SK-N-SH (cell line): ENCODE measurements around the gene MIAT. TPM values are rescaled to one million over a fixed set of nuclear protein-coding genes. Genes with fewer than 3 reads are reported as not detected.

ENCODE experiments used
- CTCF ChIA-PET: fragments of 300-600, 350-600 bp; formaldehyde crosslinking; extraction: SDS; loops from one replicate; lab custom pipeline; 2021; lab: Yijun Ruan, JAX
- POLR2A ChIA-PET: fragments of 350-600 bp; sonication (Branson Sonifier 250); formaldehyde crosslinking; extraction: SDS; loops from one replicate; lab custom pipeline; 2020; ENCODE audit warnings: antibody characterized with exemption, inconsistent platforms; lab: Yijun Ruan, JAX
- DNase-seq: peaks from one replicate; pipeline ENCODE4 v3.0.0; 2012
- H2AFZ ChIP-seq: fragments of 200-600 bp; sonication (generic); 2 replicates; pipeline ENCODE4 v1.8.1; 2016; ENCODE audit warnings: antibody characterized with exemption, mild to moderate bottlenecking, low read depth
- H3F3A ChIP-seq: fragments of 200-600 bp; sonication (generic); replicated peaks from 2 replicates; pipeline ENCODE3; 2016; ENCODE audit warnings: antibody characterized with exemption, mild to moderate bottlenecking; ENCODE audit not compliant: insufficient read depth
- H3K27ac ChIP-seq, 2 experiments: fragments of 200-500 bp in 1 of 2; fragments of 200-600 bp in 1 of 2; sonication (Bioruptor generic) in 1 of 2; sonication (generic), shearing (Covaris generic) in 1 of 2; 2 replicates each; pipeline versions ENCODE4 v1.5.1 to v1.6.1; 2014 to 2016; ENCODE audit warnings: low read depth in 2 of 2, inconsistent platforms in 1 of 2, low read length in 1 of 2, mild to moderate bottlenecking in 1 of 2, mixed read lengths in 1 of 2
- H3K27me3 ChIP-seq: fragments of 200-600 bp; sonication (generic), shearing (Covaris generic); 2 replicates; pipeline ENCODE4 v1.6.1; 2016; ENCODE audit warnings: mixed run types; ENCODE audit not compliant: insufficient read depth
- H3K36me3 ChIP-seq, 2 experiments: fragments of 200-500 bp in 1 of 2; fragments of 200-600 bp in 1 of 2; sonication (Bioruptor generic) in 1 of 2; sonication (generic) in 1 of 2; replicated peaks in 1 of 2; 2 replicates each; pipeline versions ENCODE3 to v1.5.1; 2014 to 2016; ENCODE audit warnings: low read length in 1 of 2, mild to moderate bottlenecking in 1 of 2; ENCODE audit not compliant: insufficient read depth in 2 of 2, control insufficient read depth in 1 of 2
- H3K4me1 ChIP-seq, 2 experiments: fragments of 200-500 bp in 1 of 2; fragments of 200-600 bp in 1 of 2; sonication (Bioruptor generic) in 1 of 2; sonication (generic), shearing (Covaris generic) in 1 of 2; 2 replicates each; pipeline versions ENCODE4 v1.5.1 to v1.6.1; 2014 to 2016; ENCODE audit warnings: low read depth in 1 of 2, low read length in 1 of 2, mixed run types in 1 of 2; ENCODE audit not compliant: insufficient read depth in 2 of 2, control insufficient read depth in 1 of 2
- H3K4me2 ChIP-seq: fragments of 200-600 bp; sonication (generic), shearing (Covaris generic); 2 replicates; pipeline ENCODE4 v1.6.1; 2017; ENCODE audit warnings: mixed run types
- H3K4me3 ChIP-seq, 2 experiments: fragments of 200-500 bp in 1 of 2; fragments of 200-600 bp in 1 of 2; sonication (Bioruptor generic) in 1 of 2; sonication (generic), shearing (Covaris generic) in 1 of 2; 2 replicates each; pipeline versions ENCODE4 v1.5.1 to v1.8.1; 2014 to 2016; ENCODE audit warnings: low read depth in 2 of 2, inconsistent platforms in 1 of 2, low read length in 1 of 2, mild to moderate bottlenecking in 1 of 2, mixed read lengths in 1 of 2, moderate library complexity in 1 of 2
- H3K79me2 ChIP-seq: fragments of 200-600 bp; sonication (generic); 2 replicates; pipeline ENCODE4 v1.8.1; 2017; ENCODE audit warnings: mild to moderate bottlenecking; ENCODE audit not compliant: insufficient read depth
- H3K9ac ChIP-seq: fragments of 200-600 bp; sonication (generic); 2 replicates; pipeline ENCODE4 v1.6.1; 2017; ENCODE audit warnings: mixed run types
- H3K9me2 ChIP-seq: fragments of 200-600 bp; sonication (generic); 2 replicates; pipeline ENCODE4 v1.6.1; 2017; ENCODE audit warnings: mixed run types
- H3K9me3 ChIP-seq: fragments of 200-600 bp; sonication (generic); 2 replicates; pipeline ENCODE4 v1.6.1; 2017; ENCODE audit warnings: mixed run types, mild to moderate bottlenecking, moderate library complexity
- H4K20me1 ChIP-seq: fragments of 200-600 bp; sonication (generic); 2 replicates; pipeline ENCODE4 v1.6.1; 2017; ENCODE audit warnings: mild to moderate bottlenecking, mixed run types; ENCODE audit not compliant: insufficient read depth
- CHD2 ChIP-seq: fragments of 150-350 bp; IDR thresholded peaks from 2 replicates; pipeline ENCODE4 v1.6.1; 2018; ENCODE audit warnings: low read length; ENCODE audit not compliant: partially characterized antibody
- ELF1 ChIP-seq: IDR thresholded peaks from 2 replicates; pipeline ENCODE4 v1.4.0; 2012
- FOSL2 ChIP-seq: IDR thresholded peaks from 2 replicates; pipeline ENCODE4 v1.4.0; 2012; ENCODE audit warnings: low read depth, mild to moderate bottlenecking, moderate library complexity, borderline replicate concordance
- MXI1 ChIP-seq: IDR thresholded peaks from 2 replicates; pipeline ENCODE4 v1.6.1; 2012; ENCODE audit warnings: mild to moderate bottlenecking, low read depth, low read length, improper control_type of control experiment
- RFX5 ChIP-seq: IDR thresholded peaks from 2 replicates; pipeline ENCODE4 v1.6.1; 2012; ENCODE audit warnings: mild to moderate bottlenecking, improper control_type of control experiment, low read length
- SIN3A ChIP-seq: IDR thresholded peaks from 2 replicates; pipeline ENCODE4 v1.6.1; 2012; ENCODE audit warnings: low read depth, mild to moderate bottlenecking, low read length, moderate library complexity, borderline replicate concordance
- TAF1 ChIP-seq: IDR thresholded peaks from 2 replicates; pipeline ENCODE4 v1.6.1; 2012; ENCODE audit warnings: low read depth, mild to moderate bottlenecking, low read length, moderate library complexity, borderline replicate concordance
- TEAD4 ChIP-seq: IDR thresholded peaks from 2 replicates; pipeline ENCODE4 v1.4.0; 2012; ENCODE audit warnings: mild to moderate bottlenecking, borderline replicate concordance; ENCODE audit not compliant: insufficient read depth
- ZBTB33 ChIP-seq: IDR thresholded peaks from 2 replicates; pipeline ENCODE4 v1.4.0; 2012; ENCODE audit warnings: low read depth, borderline replicate concordance
- WGBS: methylation state at CpG from one replicate; pipeline ENCODE4 v1.1.6; 2017; ENCODE audit warnings: low lambda C conversion rate; 5-methylcytosine and 5-hydroxymethylcytosine counted together
- polyA plus RNA-seq, 3 experiments: library from polyadenylated mRNA; depleted of rRNA; stranded (reverse); fragments of >200 nt; gene quantifications; 2 replicates each; pipeline ENCODE4 v1.2.3, GENCODE V29; 2012
- small RNA-seq, 7 experiments: library from RNA; depleted of rRNA; stranded (forward); fragments of <200 nt; gene quantifications; one replicate each; pipeline ENCODE3, GENCODE V24; 2012
- TF ChIP-seq, protein P1 (sequence below): IDR thresholded peaks from 2 replicates; pipeline ENCODE4 v1.6.1; 2012; ENCODE audit warnings: mild to moderate bottlenecking, low read depth, low read length, moderate library complexity
- TF ChIP-seq, protein P2 (sequence below): IDR thresholded peaks from 2 replicates; pipeline ENCODE4 v1.4.0; 2012; ENCODE audit warnings: low read depth, borderline replicate concordance

The MIAT gene
- polyA plus RNA-seq, 1 of the 3 experiments (the other 2 are of a cell fraction) = 5.4 TPM

DNA sequence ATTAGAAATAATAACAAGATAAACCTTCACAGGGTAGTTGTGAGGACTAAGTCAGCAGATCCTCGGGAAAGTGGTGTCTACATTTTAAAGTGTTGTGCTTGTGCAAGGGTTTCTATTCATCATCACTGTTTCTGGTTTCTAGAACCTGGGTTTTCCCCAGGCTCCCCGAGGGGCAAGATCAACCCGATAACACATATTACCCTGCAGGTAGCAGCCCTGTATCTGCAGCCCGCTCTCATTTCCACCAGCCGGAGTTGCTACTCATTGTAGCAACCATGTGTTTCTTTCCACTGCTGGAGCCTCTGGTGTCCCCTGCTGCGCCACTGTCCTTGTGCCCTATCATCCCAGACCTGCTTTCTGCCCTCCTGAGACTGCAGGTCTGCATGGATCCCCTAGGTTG lies 67.0 kb downstream of the MIAT start:
- Histone ChIP-seq H3K4me2 (no peak overlapping the region), H3K27ac (no peak overlapping the region), H3K4me1 (no peaks in the 10 kb centered on the region; a peak in 1 of 4 replicates), H4K20me1 (no peaks in the 10 kb centered on the region), H3K36me3 (peaks cover 0 to 2% of the 10 kb centered on the region in 2 experiments), H3K9me2 (no peaks in the 10 kb centered on the region), H3K9ac (no peak overlapping the region), H3K79me2 (no peaks in the 10 kb centered on the region), H3K9me3 (no peaks in the 10 kb centered on the region), H2AFZ (no peak overlapping the region), H3K4me3 (no peak overlapping the region), H3F3A (no peaks in the 10 kb centered on the region), H3K27me3 (no peaks in the 10 kb centered on the region)
- CTCF ChIA-PET = interaction anchor here (1.3 kb wide), 1 partner anchor 13 kb away, joined by 3 read pairs; no protein-coding TSS in a partner anchor
- DNase-seq = no peak
- no peak for TF ChIP-seq MXI1
- TF ChIP-seq, protein P1, sequence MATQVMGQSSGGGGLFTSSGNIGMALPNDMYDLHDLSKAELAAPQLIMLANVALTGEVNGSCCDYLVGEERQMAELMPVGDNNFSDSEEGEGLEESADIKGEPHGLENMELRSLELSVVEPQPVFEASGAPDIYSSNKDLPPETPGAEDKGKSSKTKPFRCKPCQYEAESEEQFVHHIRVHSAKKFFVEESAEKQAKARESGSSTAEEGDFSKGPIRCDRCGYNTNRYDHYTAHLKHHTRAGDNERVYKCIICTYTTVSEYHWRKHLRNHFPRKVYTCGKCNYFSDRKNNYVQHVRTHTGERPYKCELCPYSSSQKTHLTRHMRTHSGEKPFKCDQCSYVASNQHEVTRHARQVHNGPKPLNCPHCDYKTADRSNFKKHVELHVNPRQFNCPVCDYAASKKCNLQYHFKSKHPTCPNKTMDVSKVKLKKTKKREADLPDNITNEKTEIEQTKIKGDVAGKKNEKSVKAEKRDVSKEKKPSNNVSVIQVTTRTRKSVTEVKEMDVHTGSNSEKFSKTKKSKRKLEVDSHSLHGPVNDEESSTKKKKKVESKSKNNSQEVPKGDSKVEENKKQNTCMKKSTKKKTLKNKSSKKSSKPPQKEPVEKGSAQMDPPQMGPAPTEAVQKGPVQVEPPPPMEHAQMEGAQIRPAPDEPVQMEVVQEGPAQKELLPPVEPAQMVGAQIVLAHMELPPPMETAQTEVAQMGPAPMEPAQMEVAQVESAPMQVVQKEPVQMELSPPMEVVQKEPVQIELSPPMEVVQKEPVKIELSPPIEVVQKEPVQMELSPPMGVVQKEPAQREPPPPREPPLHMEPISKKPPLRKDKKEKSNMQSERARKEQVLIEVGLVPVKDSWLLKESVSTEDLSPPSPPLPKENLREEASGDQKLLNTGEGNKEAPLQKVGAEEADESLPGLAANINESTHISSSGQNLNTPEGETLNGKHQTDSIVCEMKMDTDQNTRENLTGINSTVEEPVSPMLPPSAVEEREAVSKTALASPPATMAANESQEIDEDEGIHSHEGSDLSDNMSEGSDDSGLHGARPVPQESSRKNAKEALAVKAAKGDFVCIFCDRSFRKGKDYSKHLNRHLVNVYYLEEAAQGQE = no peak
- TF ChIP-seq CHD2 = no peak
- no peak for TF ChIP-seq ELF1
- TF ChIP-seq, protein P2, sequence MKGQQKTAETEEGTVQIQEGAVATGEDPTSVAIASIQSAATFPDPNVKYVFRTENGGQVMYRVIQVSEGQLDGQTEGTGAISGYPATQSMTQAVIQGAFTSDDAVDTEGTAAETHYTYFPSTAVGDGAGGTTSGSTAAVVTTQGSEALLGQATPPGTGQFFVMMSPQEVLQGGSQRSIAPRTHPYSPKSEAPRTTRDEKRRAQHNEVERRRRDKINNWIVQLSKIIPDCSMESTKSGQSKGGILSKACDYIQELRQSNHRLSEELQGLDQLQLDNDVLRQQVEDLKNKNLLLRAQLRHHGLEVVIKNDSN = no peak
- no peak for TF ChIP-seq SIN3A
- no peak for TF ChIP-seq TEAD4
- TF ChIP-seq RFX5 = no peak
- no peak for TF ChIP-seq FOSL2
- 95% methylated on average over 6 of the region's 6 CpGs for WGBS
- POLR2A ChIA-PET = no interaction called here

DNA sequence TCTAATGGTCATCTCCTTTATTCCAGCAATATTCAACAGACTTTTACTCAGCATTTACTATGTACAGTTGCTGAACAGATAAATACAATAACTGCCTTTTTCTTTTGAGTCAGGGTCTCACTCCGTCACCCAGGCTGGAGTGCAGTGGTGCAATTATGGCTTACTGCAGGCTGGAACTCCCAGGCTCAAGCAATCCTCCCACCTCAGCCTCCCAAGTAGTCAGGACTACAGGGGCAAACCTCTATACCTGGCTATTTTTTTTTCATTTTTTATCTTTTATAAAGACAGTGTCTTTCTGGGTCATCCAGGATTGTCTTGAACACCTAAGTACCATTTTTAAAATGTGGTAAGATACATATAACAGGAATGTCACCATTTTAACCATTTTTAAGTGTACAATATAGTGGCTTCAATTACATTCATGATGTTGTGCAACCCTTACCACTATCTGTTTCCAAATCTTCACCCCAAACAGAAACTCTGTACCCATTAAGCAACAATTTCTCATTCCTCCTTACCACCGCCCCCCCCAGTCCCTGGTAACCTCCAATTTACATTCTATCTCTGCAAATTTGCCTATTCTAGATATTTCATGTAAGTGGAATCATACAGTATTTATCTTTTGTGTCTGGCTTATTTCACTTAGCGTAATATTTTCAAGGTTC lies 67.8 kb downstream of the MIAT start:
- WGBS = 95% methylated on average over 3 of the region's 3 CpGs

More for the DNA sequence above, 67.8 kb downstream of the MIAT start:
- CTCF ChIA-PET = no interaction called here
- H3F3A ChIP-seq = no peaks in the 10 kb centered on the region
- no peak overlapping the region for H2AFZ ChIP-seq
- POLR2A ChIA-PET = no interaction called here
- no peaks in the 10 kb centered on the region for H3K9me2 ChIP-seq
- no peaks in the 10 kb centered on the region for H3K4me1 ChIP-seq
- no peak for DNase-seq
- no peak overlapping the region for H3K4me3 ChIP-seq
- H3K79me2 ChIP-seq = no peaks in the 10 kb centered on the region
- H3K27ac ChIP-seq = no peak overlapping the region
- TF ChIP-seq ZBTB33 = no peak
- TF ChIP-seq TAF1 = no peak
- H3K9me3 ChIP-seq = no peaks in the 10 kb centered on the region
- H3K4me2 ChIP-seq = no peak overlapping the region
- H3K27me3 ChIP-seq = no peaks in the 10 kb centered on the region
- H4K20me1 ChIP-seq = no peaks in the 10 kb centered on the region
- peaks cover 0 to 2% of the 10 kb centered on the region in 2 experiments for H3K36me3 ChIP-seq
- no peak overlapping the region for H3K9ac ChIP-seq

Small RNA genes lying within 50 kb of the gene (small RNA-seq; reads per million reads assigned to genes)
- gene RF01874 = 0 reads per million in 7 experiments

Other genes with a start within 250 kb of the MIAT start
- 2.1 and 2.2 TPM in 2 replicates for gene ASPHD2, start 228.3 kb upstream of the MIAT start, polyA plus RNA-seq (2012; rRNA removed)
- 22.5 and 28.3 TPM in 2 replicates for gene HPS4, start 173.8 kb upstream of the MIAT start, polyA plus RNA-seq (2012; rRNA removed)
- 12.9 and 18.0 TPM in 2 replicates for gene SRRD, start 173.7 kb upstream of the MIAT start, polyA plus RNA-seq (2012; rRNA removed)
- 32.8 and 37.5 TPM in 2 replicates for gene TFIP11, start 145.1 kb upstream of the MIAT start, polyA plus RNA-seq (2012; rRNA removed)
- gene TPST2, start 67.5 kb upstream of the MIAT start, polyA plus RNA-seq (2012; rRNA removed) = 52.3 and 58.4 TPM in 2 replicates
- gene CRYBB1, start 39.6 kb upstream of the MIAT start, polyA plus RNA-seq (2012; rRNA removed) = 0.05 TPM in 1 of 2 replicates, not detected in the other
- gene CRYBA4, start 35.6 kb upstream of the MIAT start, polyA plus RNA-seq (2012; rRNA removed) = not detected in 2 replicates